NK-92 treated with Interleukin-12 subunit alpha and Interleukin-12 subunit beta, amount 100 ng/mL, for 24 hours (cell line): ENCODE data around the gene TMTC2.

Experiments
- DNase-seq: peaks from one replicate; lab custom pipeline; 2025; lab: John Stamatoyannopoulos, UW

Gene TMTC2

DNA sequence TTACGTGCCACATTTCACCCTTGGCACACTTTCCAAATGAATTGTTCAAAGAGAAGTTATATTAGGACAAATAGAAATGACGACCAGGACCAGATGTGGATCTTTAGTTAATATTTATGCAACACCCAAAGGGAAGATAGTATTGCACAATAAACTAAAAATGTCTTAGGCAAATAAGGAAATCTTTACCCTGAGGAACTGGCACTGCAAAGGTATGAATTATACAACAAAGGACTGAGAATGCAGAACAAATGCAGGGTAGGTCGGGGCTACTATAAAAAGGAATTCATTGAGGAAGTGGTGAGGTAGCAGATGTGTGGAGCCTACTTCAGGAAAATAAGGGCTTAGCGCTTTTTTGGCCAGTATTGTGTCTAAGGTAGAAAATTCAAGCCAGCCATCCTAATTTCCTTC lies 3.9 kb upstream of the TMTC2 start:
- DNase-seq, result no peak

DNA sequence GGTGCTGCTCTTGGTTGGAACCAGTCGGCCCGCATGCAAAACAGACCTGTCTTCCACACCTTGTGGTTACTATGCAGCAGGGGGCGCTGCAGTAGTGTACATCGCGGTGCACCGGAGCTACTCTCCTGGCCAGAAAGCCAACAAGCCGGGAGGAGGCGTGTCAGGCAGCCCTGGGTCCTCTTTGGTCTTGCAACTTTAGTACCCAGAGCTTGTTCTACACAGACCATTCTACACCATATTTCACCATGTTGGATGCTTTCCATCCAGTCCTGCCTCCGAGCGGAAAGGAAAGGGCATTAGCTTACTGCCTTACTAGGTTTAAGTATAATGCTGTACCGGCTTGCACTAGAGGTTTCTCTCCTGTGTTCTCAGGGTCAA lies 927 bp upstream of the TMTC2 start:
- peak; percentile 11 for DNase-seq

DNA sequence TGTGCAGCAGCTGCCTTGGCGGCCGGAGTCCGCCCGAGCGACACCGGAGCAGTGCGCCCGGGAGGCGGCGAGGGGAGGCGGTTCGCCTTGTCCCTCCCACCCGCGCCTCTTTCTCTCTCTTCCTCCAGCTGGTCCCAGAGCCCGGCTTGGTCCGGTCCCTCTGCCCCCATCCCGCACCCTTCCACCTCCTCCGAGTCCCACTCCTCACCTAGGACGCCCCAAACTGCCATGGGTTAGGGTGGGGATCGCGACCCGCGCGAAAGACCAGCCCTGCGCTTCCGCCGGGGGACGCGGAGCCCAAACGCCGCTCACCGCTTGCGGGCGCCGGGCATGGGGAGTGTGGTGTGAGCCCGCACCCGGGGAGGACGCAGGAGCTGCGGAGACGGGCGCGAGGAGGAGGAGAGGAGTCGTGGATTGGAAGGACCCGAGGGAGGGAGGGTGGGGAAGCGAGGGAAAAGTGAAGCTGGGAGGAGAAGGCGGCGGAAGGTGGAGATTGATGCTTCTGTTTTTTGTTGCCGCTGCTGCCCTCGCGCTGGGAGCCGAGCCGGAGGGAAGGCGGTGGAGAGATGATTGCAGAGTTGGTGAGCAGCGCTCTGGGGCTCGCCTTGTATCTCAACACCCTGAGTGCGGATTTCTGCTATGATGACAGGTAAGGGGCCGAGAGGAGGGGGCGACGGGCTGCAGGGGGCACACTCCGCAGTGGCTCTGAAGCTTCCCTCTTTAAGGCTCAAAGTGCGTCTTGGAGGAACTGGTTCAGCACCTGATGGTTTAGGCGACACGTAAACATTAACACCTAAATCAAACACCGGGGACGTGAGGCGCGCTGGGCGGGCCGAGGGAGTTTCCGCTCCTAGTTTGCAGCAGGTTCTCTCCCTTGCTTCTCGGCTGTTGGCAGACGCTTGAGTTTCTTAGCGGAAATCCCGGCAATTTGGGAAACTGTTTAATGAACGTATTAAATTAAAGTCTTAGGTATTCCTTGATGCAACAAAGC lies 610 bp downstream of the TMTC2 start:
- DNase-seq, result no peak

GRCh38 chr12:82688035-82688501 lies 1.4 kb downstream of the TMTC2 start:
- no peak for DNase-seq

DNA sequence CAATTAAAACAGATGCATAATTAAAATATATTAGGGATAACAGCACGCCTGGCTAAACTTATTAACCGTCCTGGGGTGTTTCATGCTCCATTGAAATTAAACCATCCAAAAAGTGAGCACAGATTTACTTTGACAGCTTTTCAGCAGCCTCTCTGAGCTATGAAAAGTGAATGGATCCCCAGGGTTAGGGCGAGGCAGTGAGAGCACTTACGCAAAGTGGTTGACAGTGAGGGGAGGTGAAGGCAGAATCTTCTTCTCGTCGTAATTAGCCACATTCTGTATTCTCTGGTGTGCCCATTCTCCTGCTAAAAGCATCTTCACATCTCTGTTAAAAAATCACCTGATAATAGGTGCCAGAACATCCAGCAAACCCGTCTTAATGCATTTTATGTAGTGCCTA lies 1.9 kb downstream of the TMTC2 start:
- no peak for DNase-seq

DNA sequence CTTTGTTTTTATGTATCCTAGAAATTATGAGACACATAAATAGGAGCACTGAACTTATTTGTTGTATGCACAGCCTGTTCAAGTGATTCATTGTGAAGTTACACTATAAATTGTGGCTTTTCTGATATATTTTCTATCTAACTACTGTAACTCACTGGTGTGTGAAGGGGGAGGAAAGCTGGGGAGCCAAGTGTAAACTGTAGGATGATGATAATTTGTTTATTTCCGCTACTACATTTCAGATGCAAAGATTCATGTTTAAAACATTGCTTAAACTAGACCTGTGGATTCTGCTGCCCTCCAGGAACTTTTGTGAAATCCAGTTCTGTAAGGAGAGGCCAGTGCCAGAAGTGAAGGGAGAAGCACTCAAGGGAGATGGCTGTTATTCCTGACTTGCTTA lies 3.3 kb downstream of the TMTC2 start:
- DNase-seq, result no peak

DNA sequence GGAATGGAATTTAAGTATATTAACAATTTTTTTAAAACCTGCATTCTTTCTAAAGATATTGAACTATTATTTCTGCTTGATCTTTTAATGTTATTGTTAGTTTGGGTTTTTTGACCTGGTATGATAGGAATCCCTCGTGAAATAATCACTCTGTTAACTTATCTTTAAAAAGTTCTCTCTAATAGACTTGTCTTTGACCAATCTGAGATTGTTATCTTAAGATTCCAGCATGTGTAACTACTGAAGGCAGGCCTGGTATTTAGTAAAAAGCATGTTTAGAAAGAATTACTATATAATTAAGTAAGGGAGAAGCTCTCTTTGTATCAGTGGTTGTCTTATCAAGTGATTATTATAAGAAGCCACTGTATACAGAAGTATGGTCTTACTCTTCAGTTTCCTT lies 4.8 kb downstream of the TMTC2 start:
- DNase-seq, result no peak

- no peak for DNase-seq
These were observed 7.6 kb downstream of the TMTC2 start for GRCh38 chr12:82694276-82694675.

- DNase-seq, result no peak
These were observed 8.3 kb downstream of the TMTC2 start for GRCh38 chr12:82694970-82695369.

- no peak for DNase-seq
These were observed 8.8 kb downstream of the TMTC2 start for GRCh38 chr12:82695531-82695930.

GRCh38 chr12:82696543-82696942 lies 9.8 kb downstream of the TMTC2 start:
- no peak for DNase-seq

GRCh38 chr12:82698708-82699564 lies 12.2 kb downstream of the TMTC2 start:
- no peak for DNase-seq

DNA sequence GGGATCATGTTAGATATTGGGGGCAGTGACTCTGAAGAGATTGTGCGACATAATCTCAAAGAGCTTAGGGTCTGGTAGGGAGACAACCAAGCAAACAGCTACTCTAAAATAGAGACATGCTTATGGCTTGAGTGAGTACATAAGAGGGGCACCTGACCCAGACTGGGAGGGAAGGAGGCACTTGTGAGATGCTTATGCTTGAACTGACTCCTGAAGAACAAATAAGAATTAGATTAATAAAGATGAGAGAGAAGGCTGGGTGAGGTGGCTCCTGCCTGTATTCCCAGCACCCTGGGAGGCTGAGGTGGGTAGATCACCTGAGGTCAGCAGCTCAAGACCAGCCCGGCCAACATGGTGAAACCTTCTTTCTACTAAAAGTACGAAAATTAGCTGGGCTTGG lies 19.1 kb downstream of the TMTC2 start:
- DNase-seq, result no peak

DNA sequence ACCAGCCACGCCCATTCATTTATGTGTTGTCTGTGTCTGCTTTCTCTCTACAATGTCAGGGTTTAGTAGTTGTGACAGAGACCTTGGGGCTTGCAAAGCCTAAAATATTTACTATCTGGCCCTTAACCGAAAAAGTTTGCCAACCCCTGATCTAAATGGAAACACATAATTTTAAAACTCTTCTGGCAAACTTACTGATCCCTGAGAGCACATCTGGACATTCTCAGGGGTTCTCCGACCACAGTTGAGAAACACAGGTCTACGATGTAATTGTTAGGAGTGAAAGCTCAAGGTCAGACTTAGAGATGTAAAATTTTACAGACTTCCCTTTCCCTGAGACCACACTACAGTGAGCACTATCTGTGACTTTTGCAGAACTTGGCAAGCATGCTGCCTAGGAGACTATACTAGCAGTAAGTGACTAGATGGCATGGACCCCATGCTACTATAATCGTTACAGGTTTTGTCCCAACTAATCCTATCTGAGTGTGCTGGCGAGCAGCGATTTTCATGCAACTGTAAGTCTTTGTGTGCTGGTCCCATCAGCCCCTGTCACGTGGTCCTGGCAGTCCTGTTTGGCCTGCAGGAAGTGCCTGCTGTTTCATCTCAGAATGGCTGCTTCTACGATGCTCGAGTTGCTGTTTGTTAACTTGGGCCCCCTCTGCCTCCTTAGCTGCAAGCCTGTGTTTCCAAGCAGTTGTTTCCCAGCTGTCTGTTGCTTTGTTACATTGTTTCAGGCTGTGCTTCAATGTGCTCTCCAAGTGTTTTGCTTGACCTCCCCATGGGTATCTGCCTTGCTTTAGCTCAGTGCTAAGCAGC lies 21.6 kb downstream of the TMTC2 start:
- no peak for DNase-seq

DNA sequence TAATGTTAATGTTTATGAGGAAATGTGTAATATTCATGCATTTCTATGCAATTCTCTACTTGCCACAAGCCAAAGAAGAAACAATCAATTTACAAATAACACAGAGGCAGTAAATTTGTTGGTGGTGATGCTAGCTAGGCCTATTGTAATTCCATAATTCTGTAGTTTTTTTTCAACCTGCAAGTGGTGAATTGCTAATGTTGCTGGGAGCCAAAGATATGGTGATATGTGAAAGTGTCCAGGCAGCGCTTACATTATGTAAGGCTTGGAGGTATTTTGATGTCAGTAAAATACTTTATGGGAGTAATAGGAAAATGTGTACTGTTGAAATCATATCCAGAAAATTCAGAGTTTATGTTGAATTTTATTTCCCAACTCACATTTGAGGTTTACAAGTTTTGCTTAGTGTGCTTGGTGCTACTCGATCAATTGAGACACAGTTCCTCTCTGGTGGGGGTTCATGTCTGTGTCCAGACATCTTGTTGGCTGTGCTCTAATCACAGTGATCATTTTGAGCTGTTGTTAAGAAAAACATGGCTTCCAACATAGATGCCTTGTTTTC lies 23.2 kb downstream of the TMTC2 start:
- no peak for DNase-seq

- DNase-seq, result no peak
These were observed 24.0 kb downstream of the TMTC2 start for GRCh38 chr12:82710741-82711140.

- no peak for DNase-seq
These were observed 27.7 kb downstream of the TMTC2 start for GRCh38 chr12:82714427-82714826.

- DNase-seq, result no peak
These were observed 35.0 kb downstream of the TMTC2 start for GRCh38 chr12:82721726-82722125.

GRCh38 chr12:82723093-82723492 lies 36.4 kb downstream of the TMTC2 start:
- no peak for DNase-seq

DNA sequence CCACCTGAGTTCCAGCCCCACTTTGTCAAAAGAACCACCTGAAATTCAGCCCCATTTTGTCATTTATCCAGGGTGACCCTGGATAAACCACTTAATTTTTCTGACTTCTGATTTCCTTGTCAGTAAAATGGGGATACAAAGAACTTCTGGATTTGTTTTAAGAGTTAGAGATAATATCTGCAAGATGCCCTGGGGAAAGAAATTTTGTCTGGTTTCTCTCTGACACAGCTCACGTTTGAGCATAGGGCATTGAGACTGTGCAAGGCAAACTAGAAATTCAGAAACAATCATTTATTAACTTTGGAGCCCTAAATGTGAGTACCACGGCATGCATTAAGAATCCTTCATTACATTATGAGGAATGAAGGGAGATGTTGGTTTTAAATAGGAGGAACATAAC lies 37.2 kb downstream of the TMTC2 start:
- DNase-seq, result no peak

GRCh38 chr12:82725741-82726140 lies 39.0 kb downstream of the TMTC2 start:
- no peak for DNase-seq

DNA sequence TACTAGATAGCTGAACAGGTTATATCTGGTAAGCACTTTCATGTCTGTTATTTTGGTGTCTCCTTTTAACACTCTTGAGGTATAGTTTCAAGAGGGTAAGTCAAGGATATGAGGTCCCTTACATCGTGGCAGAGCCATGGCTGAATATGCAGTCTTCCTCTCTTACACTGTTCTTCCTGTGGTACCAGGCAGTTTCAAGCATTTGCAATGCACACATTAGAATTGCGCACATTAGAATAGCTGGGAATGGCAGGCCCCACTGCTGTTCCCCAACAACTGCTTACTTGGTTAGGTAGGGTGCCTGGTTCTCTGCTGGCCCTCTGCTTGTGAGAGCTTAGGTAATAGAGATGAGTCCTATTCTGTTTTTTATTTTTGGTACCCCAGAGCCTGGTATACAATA lies 41.2 kb downstream of the TMTC2 start:
- no peak for DNase-seq
